ENCODE measurements around the gene HYAL4.

HYAL4 gene

DNA sequence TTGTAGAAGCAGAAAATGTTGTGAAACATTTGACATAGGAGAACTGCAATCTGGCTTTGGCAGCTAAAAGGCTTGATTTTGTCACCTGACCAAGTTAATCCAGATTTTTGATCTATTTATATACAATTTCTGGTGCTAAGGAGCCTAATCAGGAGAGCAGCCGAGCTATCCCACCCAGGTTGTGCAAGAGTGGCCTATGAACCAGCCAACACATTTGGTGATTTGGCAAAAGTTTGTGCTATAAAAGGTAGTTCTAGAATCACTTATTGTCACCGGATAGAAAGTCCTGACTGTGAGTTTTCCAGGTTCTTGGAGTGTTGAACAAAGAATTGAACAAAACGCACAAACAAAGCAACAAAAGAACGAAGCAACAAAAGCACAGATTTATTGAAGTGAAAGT, 78.6 kb downstream of the HYAL4 start:
- DNase-seq (ENCODE audit: low read depth, low spot score) = no peak
- H3K4me3 ChIP-seq (ENCODE audit: low read depth, low read length) = no peak overlapping the region
- in situ Hi-C loops (cut with HindIII; ENCODE audit: low sequenced_read_pairs) = no loop called here
- TF ChIP-seq, protein P1, sequence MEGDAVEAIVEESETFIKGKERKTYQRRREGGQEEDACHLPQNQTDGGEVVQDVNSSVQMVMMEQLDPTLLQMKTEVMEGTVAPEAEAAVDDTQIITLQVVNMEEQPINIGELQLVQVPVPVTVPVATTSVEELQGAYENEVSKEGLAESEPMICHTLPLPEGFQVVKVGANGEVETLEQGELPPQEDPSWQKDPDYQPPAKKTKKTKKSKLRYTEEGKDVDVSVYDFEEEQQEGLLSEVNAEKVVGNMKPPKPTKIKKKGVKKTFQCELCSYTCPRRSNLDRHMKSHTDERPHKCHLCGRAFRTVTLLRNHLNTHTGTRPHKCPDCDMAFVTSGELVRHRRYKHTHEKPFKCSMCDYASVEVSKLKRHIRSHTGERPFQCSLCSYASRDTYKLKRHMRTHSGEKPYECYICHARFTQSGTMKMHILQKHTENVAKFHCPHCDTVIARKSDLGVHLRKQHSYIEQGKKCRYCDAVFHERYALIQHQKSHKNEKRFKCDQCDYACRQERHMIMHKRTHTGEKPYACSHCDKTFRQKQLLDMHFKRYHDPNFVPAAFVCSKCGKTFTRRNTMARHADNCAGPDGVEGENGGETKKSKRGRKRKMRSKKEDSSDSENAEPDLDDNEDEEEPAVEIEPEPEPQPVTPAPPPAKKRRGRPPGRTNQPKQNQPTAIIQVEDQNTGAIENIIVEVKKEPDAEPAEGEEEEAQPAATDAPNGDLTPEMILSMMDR (IDR thresholded peaks at IDR 0.05; ENCODE audit: low read depth, low read length) = no peak

DNA sequence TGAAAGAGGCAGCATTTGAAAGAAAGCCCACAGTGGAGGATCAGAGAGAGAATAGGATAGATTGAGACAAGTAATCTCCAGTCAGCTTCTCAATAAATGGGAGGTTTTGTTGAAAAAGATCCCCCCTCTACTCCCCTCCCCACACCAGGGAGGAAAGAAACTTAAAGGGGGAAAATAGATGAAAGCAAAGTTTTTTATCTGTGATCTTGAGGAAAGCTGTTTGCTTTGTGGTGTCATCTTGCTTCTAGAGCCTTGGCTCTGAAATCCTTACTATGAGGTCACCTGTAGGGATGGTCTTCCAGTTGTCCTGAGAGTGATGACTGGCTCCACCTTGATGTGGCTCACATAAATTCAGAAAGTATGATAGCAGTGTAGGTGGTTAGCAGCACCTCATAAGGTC, 80.0 kb downstream of the HYAL4 start, which contains the start of gene SPAM1:
Gene SPAM1, plus strand, starts transcription at position 301 of the 400 bp plus-strand sequence. CDS start 28,330 bp downstream, outside the sequence.
- no peak within 1 kb of the TSS for H3K4me3 ChIP-seq (ENCODE audit: low read depth, low read length)
- in situ Hi-C loops (cut with HindIII; ENCODE audit: low sequenced_read_pairs) = no loop called here
- DNase-seq (ENCODE audit: low read depth, low spot score) = no peak
- TF ChIP-seq, protein P1 (IDR thresholded peaks at IDR 0.05; ENCODE audit: low read depth, low read length) = no peak

Measured in astrocyte of the spinal cord (primary cell).